GM21786 (cell line): ENCODE data around the gene UXS1.

Experiments used
- ATAC-seq: cut with Tn5 transposase; IDR thresholded peaks from one replicate; pipeline ENCODE4 v1.9.1; 2021; ENCODE audit not compliant: unreplicated experiment

Gene UXS1

DNA sequence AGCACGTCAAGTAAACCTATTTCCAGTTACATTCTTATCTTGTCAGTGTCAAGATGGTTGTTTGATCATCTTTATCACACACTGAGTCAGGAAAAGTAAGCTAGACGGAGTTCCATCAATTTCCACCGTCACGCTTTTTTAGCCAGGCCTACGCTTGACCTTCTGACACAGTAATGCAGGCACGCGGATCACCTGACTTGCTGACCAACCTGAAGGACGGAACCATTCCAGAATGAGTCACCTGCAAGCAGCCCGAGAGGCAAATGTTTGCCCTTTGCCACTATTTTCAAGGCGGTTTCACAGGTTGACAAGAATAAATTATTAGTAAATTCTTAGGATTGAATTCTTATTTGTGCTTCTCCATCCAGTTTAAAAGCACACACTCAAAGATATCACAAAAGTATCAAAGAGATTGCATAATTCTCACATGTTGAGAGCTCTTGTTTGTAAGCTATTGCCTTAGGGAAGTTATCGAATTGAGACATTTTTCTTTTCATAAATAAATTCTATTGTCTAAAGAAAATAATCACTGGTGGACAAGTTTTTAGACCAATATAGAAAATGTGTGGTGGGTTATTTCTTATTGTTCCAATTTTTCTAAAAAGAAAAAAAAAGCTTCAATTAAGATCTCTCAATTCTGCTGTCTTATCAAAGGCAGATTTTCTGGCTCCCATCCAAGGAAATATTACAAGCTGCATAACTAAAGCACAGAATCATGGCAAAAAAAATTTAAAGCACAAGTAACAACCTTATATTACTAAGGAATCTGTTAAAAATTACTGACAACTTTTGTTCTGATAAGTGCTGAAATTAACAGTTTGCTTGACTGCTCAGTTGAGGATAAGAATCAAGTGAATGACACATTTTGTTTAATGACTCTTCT is 31.9 kb downstream of the UXS1 start:
- ATAC-seq = no peak

DNA sequence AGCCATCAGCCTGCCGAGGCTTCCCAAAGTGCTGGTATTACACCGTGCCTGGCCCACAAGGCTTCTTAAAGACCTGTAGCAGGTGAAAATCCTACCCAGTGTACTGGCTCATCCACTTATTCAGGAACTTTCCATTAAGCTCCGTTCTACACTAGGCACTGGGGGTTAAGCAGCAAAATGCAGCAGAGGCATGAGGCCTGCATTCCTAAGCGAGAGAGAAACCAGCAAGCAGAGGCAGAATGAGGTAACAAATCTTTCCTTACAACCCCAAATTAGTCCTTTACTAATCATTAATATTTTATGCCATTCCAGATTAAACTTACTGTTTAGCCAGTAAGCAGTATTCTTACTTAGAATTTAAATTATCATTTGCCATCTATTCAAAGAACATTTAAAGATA is 32.8 kb downstream of the UXS1 start:
- no peak for ATAC-seq

DNA sequence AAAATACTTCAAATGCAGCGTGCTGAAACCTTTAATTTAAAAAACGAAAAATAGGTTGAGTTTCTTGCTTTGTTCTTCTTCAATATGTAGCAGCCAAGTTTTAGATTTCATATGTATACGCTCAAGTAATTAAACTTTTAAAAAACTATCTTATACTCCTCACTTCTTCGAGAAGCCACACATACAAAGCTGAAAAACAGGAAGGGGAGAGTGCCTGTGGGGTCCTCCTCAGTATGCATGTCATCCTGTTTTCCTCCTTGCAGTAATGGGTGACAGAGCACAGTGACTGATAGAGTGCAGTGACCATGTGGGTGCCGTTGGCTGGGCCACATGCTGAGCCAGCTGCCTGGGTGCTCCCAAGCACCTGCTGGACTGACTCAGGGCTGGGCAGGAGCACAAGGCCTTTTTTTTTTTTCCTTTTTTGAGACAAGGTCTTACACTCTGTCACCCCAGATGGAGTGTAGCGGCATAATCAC is 33.3 kb downstream of the UXS1 start:
- ATAC-seq = peak; percentile 43

DNA sequence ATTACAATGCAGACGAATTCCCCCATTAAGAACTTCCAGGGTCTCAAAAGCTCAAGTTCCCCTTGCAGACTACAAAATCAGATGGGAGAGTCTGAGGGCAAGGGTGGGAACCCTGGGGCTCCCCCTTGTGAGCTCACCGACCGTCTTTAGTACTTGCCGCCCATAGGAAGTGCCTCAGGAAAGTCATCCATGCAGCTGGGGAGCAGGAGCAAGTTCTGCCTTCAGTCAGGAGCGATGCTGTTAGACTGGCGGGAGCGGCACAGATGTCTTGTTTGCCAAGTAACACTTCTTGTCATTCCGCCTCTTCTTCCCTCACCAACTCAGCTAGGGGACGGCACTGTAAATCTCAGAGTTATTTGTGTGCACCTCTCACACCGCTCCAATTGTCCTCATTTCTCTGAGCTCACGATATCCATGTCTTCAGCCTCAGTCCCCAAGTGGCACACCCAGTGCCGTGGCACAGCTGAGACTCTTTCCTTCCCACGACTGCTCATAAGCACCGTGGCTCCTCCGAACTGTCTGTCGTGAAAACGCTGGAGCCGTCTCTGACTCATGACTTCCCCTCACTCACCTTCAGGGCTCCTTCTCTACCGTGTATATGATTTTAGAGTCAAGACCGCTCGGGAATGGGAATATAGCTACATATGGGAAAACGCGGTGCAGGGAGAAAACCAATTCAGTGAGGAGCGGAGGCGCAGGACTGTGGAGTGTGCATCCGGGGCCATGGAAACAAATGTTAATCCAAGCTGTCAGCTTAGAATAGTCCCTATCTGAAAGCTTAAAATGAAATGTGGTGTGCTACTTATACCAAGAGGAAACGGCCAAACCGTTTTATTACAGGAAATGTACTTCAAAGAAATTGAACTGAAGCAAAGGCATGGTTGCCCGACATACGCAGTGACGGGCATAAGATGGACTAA is 34.0 kb downstream of the UXS1 start:
- ATAC-seq = peak; percentile 47

DNA sequence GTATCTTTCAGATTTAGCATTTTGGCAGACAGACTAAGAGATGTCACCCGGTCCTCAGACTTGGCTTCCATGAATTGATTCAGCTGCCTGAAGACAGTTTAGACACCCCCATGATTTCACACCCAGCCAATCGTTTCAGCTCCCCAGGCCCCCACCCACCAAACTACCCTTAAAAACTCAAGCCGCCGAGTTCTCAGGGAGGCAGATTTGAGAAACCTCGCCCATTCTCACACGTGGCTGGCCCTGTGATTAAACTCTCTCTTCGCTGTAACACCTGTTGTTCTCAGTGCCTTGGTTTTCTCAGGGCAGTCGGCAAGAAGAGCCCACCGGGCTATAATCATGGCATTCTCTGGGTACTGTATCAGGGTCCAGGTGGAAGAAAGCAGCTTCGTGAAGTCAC is 35.2 kb downstream of the UXS1 start:
- ATAC-seq = no peak

DNA sequence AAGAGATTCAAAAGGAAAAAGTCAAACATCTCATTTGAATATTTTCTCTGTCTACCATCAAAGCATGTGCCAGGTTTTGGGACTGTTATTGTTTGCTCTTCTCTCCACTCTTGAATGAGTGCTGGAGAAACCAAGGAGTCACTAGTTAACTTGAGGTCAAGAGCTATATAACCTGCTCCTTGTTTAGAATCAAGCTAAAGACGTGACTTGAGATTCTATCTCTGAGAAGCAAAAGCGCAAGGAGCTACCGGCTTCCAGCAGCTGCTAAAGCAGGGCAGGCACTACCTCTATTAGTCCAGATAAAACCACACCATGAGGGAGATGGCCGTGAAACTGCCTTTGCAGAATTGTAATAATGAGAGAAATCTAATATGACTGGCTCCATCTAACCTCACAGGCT is 36.0 kb downstream of the UXS1 start:
- no peak for ATAC-seq

DNA sequence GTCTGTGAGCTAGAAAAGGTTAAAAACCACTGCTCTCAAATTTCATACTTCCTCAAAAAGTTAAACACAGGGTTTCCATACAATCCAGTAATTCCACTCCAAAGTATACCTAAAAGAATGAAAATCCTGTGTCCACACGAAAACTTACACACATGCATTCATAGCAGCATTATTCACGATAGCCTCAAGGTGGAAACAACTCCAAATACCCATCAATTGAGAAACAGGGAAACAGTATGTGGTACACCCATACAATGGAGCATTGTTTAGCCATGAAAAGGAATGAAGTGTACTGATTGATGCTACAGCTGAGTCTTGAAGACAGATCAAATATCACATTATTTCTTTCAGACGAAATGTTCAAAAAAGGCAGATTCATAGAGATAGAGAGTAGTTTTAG is 36.7 kb downstream of the UXS1 start:
- ATAC-seq = no peak

DNA sequence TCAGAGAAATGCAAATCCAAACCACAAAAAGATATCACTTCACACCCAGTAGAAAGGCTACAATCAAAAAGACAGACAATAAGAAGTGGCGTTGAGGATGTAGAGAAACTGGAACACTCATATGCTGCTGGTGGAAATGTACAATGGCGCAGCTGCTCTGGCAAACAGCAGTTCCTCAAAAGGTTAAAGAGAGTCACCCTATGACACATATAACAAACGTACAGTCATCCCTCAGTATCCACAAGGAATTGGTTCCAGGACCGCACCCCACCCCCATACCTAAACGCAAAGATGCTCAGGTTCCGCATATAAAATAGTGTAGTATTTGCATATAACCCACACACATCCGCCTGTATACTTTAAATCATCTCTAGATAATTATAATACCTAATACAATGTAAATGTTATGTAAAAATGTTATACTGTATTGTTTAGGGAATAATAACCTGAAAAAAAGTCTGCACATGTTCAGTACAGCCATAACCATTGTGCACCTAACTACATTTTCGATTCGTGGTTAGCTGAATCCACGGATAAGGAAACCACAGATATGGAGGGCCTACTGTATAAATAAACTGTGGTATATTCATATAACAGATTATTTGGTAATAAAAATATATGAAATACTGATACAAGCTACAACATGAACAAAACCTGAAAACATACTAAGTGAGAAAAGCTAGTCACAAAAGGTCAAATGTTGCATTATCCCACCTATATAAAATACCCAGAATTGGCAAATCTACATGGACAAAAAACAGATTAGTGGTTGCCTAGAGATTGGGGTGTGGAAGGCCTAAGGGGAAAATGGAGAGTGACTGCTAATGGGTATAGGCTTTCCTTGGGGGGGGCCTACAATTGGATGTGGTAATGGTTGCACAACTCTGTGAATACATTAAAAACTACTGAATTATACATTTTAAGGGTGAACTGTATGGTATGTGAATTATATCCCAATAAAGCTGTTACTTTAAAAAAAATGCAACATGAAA is 37.5 kb downstream of the UXS1 start:
- no peak for ATAC-seq

DNA sequence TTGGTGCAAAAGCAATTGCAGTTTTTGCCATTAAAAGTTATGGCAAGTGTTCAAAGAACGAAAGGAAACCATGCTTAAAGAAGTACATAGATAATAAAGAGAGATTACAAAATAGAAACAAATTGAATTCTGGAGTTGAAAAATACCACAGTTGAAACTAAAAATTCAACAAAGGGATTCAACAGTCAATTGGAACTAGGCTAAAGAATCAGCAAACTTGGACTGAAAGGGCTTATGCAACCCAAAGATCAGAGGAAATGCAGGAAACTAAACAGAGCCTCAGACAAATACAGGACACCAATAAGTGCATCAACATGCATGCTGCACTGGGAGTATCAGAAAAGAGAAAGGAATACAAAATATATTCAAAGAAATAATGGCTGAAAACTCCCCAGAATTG is 40.3 kb downstream of the UXS1 start:
- no peak for ATAC-seq

DNA sequence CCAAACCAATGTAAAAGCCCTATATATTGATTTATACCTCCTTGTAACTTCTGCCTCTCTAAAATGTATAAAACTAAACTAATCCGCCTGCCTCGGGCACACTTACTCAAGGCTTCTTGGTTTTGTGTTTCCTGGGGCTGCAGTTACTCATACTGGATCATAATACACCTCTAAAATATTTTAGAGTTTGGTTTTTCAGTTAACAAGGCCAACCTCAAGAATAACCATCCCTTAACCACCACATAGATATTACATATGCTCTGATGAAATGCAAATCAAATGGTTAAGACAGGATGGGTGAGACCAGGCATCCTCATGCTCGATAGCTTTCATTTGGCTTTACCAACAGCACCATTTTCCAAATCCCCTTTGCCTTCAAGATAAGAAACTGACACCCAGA is 46.4 kb downstream of the UXS1 start:
- ATAC-seq = peak; percentile 63

DNA sequence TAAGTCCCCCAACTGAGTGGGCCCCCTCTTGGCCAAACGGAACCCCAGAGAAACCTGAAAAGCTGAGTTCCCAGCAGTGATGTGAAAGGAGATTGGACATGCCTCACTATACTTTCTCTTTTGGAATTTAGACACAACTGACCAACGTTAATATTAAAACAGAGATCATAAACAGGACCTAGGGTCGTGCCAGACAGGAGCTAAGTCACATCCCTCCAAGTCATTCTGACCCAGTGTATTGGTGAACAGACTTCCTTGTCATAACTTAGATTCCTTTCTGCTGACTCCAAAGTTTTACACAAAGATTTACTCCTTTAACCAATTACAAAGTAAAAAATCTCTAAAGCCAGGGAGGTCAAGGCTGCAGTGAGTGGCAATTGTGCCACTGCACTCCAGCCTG is 46.9 kb downstream of the UXS1 start:
- ATAC-seq = no peak

DNA sequence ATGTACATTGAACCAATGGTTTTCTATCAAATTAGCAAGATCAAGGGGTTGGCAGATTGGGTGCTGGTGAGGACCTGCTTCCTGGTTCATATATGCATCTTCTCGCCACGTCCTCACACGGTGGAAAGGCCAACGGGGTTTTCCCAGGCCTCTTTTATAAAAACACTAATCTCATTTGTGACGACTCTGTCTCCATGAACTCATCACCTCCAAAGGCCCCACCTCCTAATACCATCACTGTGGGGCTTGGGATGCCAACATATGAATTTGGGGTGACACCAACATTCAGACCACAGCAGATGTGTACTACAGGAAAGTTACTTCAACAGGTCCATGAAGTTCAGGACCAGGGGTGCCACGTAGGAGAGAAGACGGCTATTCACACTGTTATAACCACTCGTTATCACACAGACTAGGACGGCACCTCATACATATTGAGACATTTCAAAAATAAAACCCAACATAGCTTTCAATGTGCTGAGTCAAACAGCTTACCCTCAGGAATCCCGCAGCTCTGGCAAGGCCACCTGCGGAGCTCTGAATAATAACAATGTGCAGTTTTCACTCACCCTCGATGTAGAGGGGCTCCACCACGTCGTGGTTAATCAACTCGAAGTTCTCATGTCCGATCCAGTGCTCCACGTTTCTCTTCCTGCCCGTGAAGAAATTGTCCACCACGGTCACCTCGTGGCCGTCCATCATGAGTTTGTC is 49.3 kb downstream of the UXS1 start:
- no peak for ATAC-seq

DNA sequence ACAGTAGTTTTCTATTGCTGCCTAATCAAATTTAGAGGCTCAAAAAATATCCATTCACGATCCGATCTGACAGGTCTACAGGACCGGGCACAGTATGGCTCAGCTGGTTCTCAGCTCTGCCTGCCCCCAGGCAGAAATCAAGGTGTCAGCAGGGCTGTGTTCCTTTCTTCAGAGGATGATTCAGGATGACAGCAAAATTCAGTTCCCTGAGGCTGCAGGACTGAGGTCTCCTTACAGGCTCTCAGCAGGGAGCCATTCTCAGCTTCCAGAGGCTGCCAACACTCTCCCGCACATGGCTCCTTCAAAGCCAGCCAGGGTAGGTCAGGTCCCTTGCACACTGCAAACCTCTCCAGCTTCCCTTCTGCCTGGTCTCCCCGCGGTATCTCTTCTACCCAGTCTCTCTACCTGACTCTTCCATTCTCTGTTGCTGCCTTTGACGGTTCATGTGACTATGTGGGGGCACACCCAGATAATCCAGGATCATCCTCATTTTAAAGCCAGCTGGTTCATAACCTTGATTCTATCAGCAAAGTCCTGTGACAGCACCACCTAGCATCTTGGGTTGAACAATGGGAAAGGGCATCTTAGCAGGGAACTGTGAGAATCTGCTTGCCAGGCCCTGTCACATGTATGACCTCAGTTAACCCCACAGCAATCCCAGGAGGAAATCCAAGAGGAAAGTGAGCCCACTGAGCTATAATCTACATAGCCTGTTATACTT is 50.4 kb downstream of the UXS1 start:
- ATAC-seq = no peak

DNA sequence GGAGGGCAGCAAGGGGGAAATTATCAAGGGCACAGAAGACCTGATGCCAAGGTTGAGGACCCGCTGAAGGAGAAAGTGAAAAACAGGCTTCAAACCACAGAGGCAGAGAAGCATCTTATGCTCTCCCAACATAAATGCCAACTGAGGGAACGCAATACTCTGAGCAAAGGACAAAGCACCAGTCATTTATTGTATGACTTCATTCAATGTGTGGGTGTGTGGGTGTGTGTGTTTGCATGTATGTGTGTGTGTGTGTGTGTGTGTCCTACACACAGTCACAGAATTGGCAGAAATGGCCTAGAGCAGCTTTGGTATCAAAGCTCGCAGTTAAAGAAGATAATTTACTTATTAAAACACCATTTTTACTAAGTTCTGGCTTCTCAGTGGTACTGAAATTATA is 51.4 kb downstream of the UXS1 start:
- ATAC-seq = no peak

DNA sequence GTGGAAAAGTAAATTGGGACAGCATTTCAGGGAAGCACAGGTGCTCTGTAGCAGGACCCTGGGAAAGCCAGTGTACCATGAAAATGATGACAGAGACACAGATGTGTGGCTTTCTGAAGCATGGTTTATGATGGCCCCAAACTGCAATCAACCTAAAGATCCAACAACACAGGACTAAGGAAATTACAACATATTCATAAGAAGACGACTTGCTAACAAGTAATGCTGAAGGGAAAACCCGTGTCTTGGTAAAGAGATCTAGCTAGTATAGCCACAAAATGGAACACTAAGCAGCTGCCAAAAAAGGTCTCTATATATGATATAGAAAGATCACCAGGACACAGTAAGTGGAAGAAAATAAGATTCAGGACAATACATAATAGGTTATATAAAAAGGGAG is 53.2 kb downstream of the UXS1 start:
- no peak for ATAC-seq

DNA sequence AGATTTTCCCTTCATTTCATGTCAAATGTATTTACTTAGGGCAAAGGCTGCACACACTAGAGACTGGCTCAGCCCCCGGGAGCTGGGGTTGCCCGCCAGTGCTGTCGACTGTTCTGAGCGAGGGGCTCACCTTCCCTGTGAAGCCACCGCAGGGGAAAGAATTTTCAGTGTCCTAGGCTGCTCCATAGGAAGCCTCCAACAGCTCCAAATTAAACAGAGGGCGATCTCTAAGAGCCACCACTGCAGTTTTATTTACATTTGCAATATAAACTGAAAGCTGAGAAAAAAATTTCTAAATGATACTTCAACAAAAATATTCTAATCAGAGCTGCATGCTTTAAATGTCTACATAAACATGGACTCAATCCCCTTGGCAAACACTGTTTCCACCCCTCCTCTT is 54.0 kb downstream of the UXS1 start:
- no peak for ATAC-seq

DNA sequence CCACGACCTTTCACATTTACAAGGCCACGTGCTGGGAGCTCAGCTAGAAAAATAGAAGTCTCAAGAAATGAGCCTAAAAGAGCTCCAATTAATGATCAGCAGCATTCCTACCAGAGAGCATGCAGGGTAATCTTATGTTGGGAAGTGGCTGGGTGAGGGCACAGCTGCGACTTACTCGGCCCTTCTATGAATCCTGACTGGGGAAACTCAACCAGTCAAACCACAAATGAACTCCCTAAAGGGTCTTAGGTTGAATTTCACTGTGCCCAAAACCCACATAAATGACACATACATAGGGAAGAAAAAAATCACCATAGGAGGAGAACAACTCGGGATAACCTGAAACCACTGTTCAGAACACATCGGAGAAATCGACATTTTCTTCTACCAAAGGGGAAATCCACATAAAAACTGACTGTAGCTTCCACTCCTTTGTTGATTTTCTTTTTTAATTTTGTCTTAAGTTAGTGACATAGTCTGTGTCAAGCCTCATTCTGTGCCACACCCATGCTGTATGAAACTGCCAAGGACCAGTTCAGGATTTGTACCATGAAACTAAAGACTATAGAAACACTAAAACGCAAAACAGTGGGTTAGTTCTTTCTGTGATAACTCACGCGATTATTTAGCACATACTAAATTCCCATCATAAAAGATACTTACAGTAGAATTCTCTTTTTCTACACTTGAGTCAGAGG is 54.7 kb downstream of the UXS1 start:
- ATAC-seq = no peak

DNA sequence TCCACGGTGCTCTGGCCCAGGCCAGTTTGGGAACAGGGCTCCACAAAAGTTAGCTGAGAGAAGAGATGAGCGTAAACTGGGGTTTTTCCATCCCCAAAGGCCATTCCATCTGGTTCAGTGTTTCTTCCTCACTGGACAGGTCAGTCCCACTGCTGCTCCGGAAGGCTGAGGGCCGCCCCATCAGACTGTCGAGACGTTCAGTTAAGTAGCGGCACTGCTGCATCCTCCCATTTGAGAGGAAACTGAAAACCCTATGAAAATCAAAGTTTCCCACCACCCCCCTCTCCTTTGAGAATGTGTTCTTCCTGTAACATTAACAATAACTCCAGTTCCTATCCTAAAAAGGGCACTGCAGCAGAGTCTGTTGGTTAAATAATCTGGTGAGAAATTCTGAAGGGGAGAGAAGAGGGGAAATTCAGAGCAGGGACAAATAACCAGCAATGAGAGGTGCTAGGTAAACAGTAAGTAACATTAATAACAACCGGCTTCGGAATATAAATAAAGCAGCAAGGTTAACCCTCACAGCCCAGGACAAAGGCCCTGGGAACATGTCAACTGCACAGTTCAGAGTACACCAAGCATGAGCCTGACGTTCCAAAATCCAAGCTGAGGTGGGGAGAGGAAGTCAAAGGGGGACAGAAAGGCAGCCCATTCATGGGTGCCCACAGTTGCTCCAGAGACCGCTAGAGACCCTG is 55.4 kb downstream of the UXS1 start:
- ATAC-seq = no peak
